B cell (primary cell): ENCODE measurements around the gene MSL3B.

Source experiments
- EZH2 ChIP-seq: IDR thresholded peaks from 2 replicates; pipeline ENCODE4 v1.6.1; 2012; ENCODE audit warnings: borderline replicate concordance, low read depth, mild to moderate bottlenecking, moderate library complexity, low read length; ENCODE audit not compliant: insufficient read depth, poor library complexity, severe bottlenecking
- TF ChIP-seq, protein P1 (sequence below): fragments of 200-600 bp; IDR thresholded peaks from one replicate; pipeline ENCODE4 v1.8.0; 2022; ENCODE audit warnings: antibody characterized with exemption, mild to moderate bottlenecking

DNA sequence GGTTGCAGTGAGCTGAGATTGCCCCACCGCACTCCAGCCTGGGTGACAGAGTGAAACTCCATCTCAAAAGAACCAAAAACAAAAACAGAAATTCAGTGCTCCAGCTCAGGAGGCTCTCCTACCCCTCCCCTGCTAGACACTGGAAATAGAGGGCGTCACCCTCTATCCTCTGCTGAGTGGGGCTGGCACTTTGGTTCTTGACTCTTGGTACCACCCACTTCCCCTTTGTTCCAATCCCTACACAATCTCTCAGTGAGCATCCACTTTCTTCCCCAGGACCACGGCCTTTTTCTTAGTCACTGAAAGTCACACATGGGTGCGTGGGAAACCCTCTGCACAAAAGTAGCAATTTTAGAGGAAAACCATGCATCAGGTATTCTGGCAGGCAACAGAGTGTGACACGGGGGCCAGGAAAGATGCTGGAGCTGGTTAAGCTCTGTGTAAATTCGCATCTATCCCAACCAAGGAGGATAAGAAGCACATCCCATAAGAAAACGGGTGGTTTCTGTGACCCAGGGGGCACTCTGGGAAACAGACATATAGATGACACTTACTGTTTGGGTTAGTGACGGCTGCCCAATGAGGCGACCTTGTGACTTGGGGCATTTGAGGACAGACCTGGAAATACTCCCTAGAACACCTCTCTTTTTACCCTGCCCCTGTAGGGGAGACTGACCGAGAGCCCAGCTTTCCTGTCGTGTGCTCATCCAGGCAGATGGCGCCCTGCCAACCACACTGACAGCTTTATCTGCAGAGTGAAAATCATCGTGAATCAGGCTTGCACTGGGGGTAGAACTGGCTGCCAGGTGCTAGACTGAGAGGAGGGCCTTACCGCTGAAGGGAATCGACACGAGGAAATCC is 21.6 kb downstream of the MSL3B start:
- TF ChIP-seq, protein P1, sequence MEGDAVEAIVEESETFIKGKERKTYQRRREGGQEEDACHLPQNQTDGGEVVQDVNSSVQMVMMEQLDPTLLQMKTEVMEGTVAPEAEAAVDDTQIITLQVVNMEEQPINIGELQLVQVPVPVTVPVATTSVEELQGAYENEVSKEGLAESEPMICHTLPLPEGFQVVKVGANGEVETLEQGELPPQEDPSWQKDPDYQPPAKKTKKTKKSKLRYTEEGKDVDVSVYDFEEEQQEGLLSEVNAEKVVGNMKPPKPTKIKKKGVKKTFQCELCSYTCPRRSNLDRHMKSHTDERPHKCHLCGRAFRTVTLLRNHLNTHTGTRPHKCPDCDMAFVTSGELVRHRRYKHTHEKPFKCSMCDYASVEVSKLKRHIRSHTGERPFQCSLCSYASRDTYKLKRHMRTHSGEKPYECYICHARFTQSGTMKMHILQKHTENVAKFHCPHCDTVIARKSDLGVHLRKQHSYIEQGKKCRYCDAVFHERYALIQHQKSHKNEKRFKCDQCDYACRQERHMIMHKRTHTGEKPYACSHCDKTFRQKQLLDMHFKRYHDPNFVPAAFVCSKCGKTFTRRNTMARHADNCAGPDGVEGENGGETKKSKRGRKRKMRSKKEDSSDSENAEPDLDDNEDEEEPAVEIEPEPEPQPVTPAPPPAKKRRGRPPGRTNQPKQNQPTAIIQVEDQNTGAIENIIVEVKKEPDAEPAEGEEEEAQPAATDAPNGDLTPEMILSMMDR: no peak
- TF ChIP-seq EZH2: no peak
